GM18868 (cell line): Measurements from ENCODE around the gene PSMD1.
"Not testable (repeated sequence)": the region's sequence is repeated elsewhere in the genome, so short reads cannot be mapped to it uniquely, and the experiment has no call there.

Experiments
- ATAC-seq: cut with Tn5 transposase; IDR thresholded peaks from one replicate; pipeline ENCODE4 v1.9.1; 2021; ENCODE audit warnings: mild to moderate bottlenecking, moderate library complexity; ENCODE audit not compliant: unreplicated experiment

PSMD1 gene

GRCh38 chr2:231181860-231182512 lies 125.3 kb downstream of the PSMD1 start:
- peak; percentile 67 for ATAC-seq

- no peak for ATAC-seq
These were observed 125.8 kb downstream of the PSMD1 start for GRCh38 chr2:231182513-231182899.

- no peak for ATAC-seq
These were observed 127.2 kb downstream of the PSMD1 start for GRCh38 chr2:231183851-231184250.

- ATAC-seq = no peak
These were observed 127.7 kb downstream of the PSMD1 start for GRCh38 chr2:231184319-231184718.

GRCh38 chr2:231185050-231185725 lies 128.5 kb downstream of the PSMD1 start:
- no peak for ATAC-seq

GRCh38 chr2:231185886-231186285 lies 129.2 kb downstream of the PSMD1 start:
- no peak for ATAC-seq

- ATAC-seq = no peak
These were observed 129.7 kb downstream of the PSMD1 start for GRCh38 chr2:231186325-231186724.

- ATAC-seq = no peak
These were observed 131.3 kb downstream of the PSMD1 start for GRCh38 chr2:231187736-231188505.

- ATAC-seq = no peak
These were observed 132.0 kb downstream of the PSMD1 start for GRCh38 chr2:231188506-231189170.

- ATAC-seq = no peak
These were observed 132.5 kb downstream of the PSMD1 start for GRCh38 chr2:231189171-231189530.

GRCh38 chr2:231189571-231190495 lies 133.2 kb downstream of the PSMD1 start:
- ATAC-seq = no peak

- ATAC-seq = no peak
These were observed 134.0 kb downstream of the PSMD1 start for GRCh38 chr2:231190531-231191197.

- ATAC-seq = no peak
These were observed 135.5 kb downstream of the PSMD1 start for GRCh38 chr2:231191896-231192872.

GRCh38 chr2:231193216-231193615 lies 136.5 kb downstream of the PSMD1 start:
- ATAC-seq = no peak

- ATAC-seq = no peak
These were observed 139.9 kb downstream of the PSMD1 start for GRCh38 chr2:231196592-231196991.

- not testable (repeated sequence) for ATAC-seq
These were observed 140.5 kb downstream of the PSMD1 start for GRCh38 chr2:231197196-231197595.

GRCh38 chr2:231197706-231198290 lies 141.1 kb downstream of the PSMD1 start:
- ATAC-seq = no peak
